Peyer's patch (tissue), 4 donors: ENCODE measurements around the gene NEDD4L.

ENCODE experiments used
- POLR2A ChIP-seq, 2 donors: fragments of 450-650 bp; IDR thresholded peaks; one replicate each; pipeline ENCODE4 v1.5.1; 2017; ENCODE audit warnings: antibody characterized with exemption in 2 of 2, mild to moderate bottlenecking in 2 of 2, moderate library complexity in 2 of 2
- TF ChIP-seq, protein P1 (sequence below), 6 experiments: fragments of 450-650 bp in 4 of 6; fragments of 200-600 bp in 2 of 6; sonication (generic) in 1 of 6; IDR thresholded peaks; one replicate each; pipeline ENCODE4 v1.5.1; 2017 to 2019; ENCODE audit warnings: antibody characterized with exemption in 6 of 6, mild to moderate bottlenecking in 3 of 6, moderate library complexity in 1 of 6

- TF ChIP-seq, protein P1, sequence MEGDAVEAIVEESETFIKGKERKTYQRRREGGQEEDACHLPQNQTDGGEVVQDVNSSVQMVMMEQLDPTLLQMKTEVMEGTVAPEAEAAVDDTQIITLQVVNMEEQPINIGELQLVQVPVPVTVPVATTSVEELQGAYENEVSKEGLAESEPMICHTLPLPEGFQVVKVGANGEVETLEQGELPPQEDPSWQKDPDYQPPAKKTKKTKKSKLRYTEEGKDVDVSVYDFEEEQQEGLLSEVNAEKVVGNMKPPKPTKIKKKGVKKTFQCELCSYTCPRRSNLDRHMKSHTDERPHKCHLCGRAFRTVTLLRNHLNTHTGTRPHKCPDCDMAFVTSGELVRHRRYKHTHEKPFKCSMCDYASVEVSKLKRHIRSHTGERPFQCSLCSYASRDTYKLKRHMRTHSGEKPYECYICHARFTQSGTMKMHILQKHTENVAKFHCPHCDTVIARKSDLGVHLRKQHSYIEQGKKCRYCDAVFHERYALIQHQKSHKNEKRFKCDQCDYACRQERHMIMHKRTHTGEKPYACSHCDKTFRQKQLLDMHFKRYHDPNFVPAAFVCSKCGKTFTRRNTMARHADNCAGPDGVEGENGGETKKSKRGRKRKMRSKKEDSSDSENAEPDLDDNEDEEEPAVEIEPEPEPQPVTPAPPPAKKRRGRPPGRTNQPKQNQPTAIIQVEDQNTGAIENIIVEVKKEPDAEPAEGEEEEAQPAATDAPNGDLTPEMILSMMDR (IDR thresholded peaks at IDR 0.05): no peak
- no peak for TF ChIP-seq POLR2A (IDR thresholded peaks at IDR 0.05)
Observed at GRCh38 chr18:58361212-58361611, 317.2 kb downstream of the NEDD4L start.
